Astrocyte of the spinal cord (primary cell): ENCODE data around the gene KBTBD12.
"Not testable (repeated sequence)": the region's sequence is repeated elsewhere in the genome, so short reads cannot be mapped to it uniquely, and the experiment has no call there.

Experiments used
- DNase-seq: peaks from one replicate; pipeline ENCODE4 v3.0.0; 2011; ENCODE audit warnings: low read depth, low spot score
- H3K4me3 ChIP-seq: 2 replicates; pipeline ENCODE4 v1.5.1; 2011; ENCODE audit warnings: low read depth, mild to moderate bottlenecking, low read length, moderate library complexity
- in situ Hi-C: cut with HindIII; loops from 2 replicates; pipeline ENCODE4 v1.10.0; 2017; ENCODE audit warnings: low sequenced_read_pairs
- TF ChIP-seq, protein P1 (sequence below): IDR thresholded peaks from 2 replicates; pipeline ENCODE4 v1.5.1; 2012; ENCODE audit warnings: low read depth, mild to moderate bottlenecking, low read length, inconsistent platforms

KBTBD12 gene

DNA sequence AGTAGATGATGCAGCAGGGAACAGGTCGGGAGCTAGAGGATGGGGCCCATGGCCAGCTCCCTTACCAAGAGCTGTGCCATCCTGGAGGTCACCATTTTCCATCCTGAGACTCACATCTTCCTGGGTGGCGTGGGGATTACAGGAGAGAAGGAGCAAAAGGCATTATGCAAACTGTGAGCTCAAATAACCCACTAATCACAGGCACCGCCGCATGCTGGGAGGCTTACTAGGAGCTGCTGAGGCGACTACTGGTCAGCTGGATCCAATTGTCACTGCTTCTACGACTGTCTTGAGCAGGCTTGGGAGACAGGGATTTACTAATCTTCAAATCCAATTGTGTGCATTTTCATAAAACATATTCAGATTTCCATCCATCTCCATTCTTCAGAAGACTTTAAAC is 12.5 kb upstream of the KBTBD12 start:
- DNase-seq, result no peak
- TF ChIP-seq, protein P1, sequence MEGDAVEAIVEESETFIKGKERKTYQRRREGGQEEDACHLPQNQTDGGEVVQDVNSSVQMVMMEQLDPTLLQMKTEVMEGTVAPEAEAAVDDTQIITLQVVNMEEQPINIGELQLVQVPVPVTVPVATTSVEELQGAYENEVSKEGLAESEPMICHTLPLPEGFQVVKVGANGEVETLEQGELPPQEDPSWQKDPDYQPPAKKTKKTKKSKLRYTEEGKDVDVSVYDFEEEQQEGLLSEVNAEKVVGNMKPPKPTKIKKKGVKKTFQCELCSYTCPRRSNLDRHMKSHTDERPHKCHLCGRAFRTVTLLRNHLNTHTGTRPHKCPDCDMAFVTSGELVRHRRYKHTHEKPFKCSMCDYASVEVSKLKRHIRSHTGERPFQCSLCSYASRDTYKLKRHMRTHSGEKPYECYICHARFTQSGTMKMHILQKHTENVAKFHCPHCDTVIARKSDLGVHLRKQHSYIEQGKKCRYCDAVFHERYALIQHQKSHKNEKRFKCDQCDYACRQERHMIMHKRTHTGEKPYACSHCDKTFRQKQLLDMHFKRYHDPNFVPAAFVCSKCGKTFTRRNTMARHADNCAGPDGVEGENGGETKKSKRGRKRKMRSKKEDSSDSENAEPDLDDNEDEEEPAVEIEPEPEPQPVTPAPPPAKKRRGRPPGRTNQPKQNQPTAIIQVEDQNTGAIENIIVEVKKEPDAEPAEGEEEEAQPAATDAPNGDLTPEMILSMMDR, result no peak
- no peak overlapping the region for H3K4me3 ChIP-seq
- in situ Hi-C loops, result no loop called here

GRCh38 chr3:127903611-127904375 is 11.2 kb upstream of the KBTBD12 start:
- in situ Hi-C loops, result no loop called here
- no peak for DNase-seq
- no peak overlapping the region for H3K4me3 ChIP-seq
- TF ChIP-seq, protein P1, result no peak

GRCh38 chr3:127905556-127905955 is 9.5 kb upstream of the KBTBD12 start:
- TF ChIP-seq, protein P1, result no peak
- in situ Hi-C loops, result no loop called here
- DNase-seq, result no peak
- H3K4me3 ChIP-seq, result no peak overlapping the region

DNA sequence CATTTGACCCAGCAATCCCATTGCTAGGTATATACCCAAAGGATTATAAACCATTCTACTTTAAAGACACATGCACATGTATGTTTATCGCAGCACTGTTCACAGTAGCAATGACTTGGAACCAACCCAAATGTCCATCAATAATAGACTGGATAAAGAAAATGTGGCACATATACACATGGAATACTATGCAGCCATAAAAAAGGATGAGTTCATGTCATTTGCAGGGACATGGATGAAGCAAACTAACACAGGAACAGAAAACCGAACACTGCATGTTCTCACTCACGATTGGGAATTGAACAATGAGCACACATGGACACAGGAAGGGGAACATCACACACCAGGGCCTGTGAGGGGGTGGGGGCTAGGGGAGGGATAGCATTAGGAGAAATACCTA is 8.4 kb upstream of the KBTBD12 start:
- in situ Hi-C loops, H3K4me3 ChIP-seq, DNase-seq: not testable (repeated sequence)

GRCh38 chr3:127908202-127908601 is 6.8 kb upstream of the KBTBD12 start:
- H3K4me3 ChIP-seq, result no peak overlapping the region
- DNase-seq, result no peak
- in situ Hi-C loops, result no loop called here
- TF ChIP-seq, protein P1, result no peak

GRCh38 chr3:127908951-127909350 is 6.1 kb upstream of the KBTBD12 start:
- in situ Hi-C loops, result no loop called here
- TF ChIP-seq, protein P1, result no peak
- no peak overlapping the region for H3K4me3 ChIP-seq
- DNase-seq, result no peak

DNA sequence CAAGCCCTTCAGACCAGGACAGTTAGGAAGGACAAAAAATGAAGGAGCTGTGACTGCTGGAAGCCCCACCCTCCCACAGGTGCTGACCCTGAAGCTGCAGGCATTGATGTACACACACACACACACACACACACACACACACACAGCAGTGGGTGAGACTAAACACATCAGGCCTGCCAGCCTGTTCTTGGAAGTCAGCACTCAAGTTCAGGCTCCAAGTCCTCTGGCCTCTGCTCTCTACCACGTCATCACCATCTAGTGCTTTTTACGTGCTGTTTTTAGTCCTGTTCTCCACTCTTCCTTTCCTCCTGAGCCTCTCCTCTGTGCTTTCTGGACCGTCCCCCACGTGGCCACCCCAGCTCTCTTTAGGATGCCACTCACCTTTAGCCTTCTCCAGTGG is 5.4 kb upstream of the KBTBD12 start:
- in situ Hi-C loops, result no loop called here
- no peak for DNase-seq
- H3K4me3 ChIP-seq, result no peak overlapping the region
- TF ChIP-seq, protein P1, result no peak
